ENCODE results near the gene PLA2G4A.

PLA2G4A gene

DNA sequence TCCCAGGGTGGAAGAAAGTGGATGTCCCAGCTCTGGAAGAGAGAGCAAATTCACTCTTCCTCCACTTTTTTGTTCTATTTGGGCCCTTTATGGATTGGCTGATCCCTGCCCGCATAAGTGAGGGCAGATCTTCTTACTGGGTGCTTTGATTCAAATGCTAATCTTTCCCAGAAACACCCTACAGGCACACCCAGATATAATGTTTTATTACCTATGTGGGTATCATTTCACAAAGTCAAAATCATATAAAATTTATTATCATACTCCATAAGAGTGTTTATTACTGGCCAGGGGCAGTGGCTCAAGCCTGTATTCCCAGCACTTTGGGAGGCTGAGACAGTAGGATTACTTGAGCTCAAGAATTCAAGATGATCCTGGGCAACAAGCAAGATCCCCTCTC, 16.9 kb upstream of the PLA2G4A start:
- Mint-ChIP-seq H3K27ac (no peak overlapping the region), H3K4me3 (no peak overlapping the region), H3K27me3 (peaks cover 5% of the 10 kb centered on the region), H3K9me3 (ENCODE audit: low read depth) (no peaks in the 10 kb centered on the region), H3K4me1 (ENCODE audit: low read depth) (no peaks in the 10 kb centered on the region), H3K36me3 (no peaks in the 10 kb centered on the region)

- Mint-ChIP-seq H3K27me3 (peaks cover 4% of the 10 kb centered on the region), H3K4me3 (no peak overlapping the region), H3K27ac (no peak overlapping the region), H3K9me3 (ENCODE audit: low read depth) (no peaks in the 10 kb centered on the region), H3K4me1 (ENCODE audit: low read depth) (no peaks in the 10 kb centered on the region), H3K36me3 (no peaks in the 10 kb centered on the region)
Measured at GRCh38 chr1:186812570-186812969, 16.2 kb upstream of the PLA2G4A start.

DNA sequence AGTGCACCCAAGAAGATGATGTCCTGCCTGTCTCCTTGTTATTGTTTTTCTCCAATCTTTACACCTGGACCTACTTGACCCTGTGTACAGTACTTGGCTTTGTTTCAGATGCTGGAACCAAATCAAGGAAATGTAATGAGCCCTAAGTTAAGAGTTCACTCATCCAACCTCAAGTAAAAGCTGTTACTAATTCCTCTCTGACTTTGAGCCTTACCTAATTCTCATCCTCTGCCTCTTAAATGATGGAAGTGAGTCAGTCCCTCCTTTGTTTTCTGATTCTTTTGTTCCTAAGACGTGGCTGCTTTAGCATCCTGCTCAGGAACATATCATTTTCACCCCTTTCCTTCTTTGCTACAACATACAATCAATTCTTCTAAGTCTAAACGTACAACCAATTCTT, 15.3 kb upstream of the PLA2G4A start:
- peaks cover 3% of the 10 kb centered on the region for H3K27me3 Mint-ChIP-seq
- H3K27ac Mint-ChIP-seq: no peak overlapping the region
- no peaks in the 10 kb centered on the region for H3K36me3 Mint-ChIP-seq
- no peaks in the 10 kb centered on the region for H3K4me1 Mint-ChIP-seq (ENCODE audit: low read depth)
- no peak overlapping the region for H3K4me3 Mint-ChIP-seq
- no peaks in the 10 kb centered on the region for H3K9me3 Mint-ChIP-seq (ENCODE audit: low read depth)

DNA sequence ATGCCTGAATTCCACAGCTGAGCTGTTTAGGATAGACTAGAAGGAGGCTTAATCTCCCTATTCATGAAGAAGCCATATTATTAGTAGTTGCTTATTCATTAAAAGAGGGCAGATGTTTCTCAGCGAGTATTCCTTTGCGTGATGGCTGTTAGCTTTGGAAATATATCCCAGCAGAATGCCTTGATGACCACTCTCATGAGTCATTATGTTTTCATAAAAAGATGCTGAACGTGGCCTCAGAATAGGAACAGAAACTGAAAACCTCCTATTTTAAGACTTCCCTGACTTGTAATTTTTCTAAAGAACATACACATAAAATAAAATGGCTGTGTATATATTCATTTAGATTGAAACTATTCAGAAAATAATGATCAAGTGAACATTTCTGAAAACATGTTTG, 9.6 kb upstream of the PLA2G4A start:
- H3K9me3 Mint-ChIP-seq (ENCODE audit: low read depth): no peaks in the 10 kb centered on the region
- H3K4me3 Mint-ChIP-seq: no peak overlapping the region
- no peaks in the 10 kb centered on the region for H3K4me1 Mint-ChIP-seq (ENCODE audit: low read depth)
- no peaks in the 10 kb centered on the region for H3K36me3 Mint-ChIP-seq
- H3K27ac Mint-ChIP-seq: no peak overlapping the region
- H3K27me3 Mint-ChIP-seq: peaks cover 2% of the 10 kb centered on the region

DNA sequence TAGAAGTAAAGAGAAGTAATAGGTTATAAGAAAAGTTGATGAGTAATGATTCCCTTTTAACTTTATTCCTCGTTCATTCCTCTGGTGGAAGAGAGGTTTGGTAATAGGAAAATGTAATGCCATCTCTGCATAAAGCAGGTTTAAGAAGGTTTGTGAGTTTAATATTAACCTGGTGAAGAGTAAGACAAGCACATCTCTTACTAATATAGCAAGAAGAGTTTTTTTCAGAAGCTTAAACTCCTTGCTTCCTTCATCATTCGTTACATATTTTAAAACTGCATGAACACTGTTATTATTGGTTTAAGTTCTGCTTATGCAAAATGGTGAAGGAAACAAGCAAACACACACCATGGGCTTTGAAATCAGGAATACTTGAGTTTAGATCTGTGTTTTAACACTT, 9.2 kb upstream of the PLA2G4A start:
- H3K4me3 Mint-ChIP-seq: no peak overlapping the region
- H3K27me3 Mint-ChIP-seq: peaks cover 3% of the 10 kb centered on the region
- no peak overlapping the region for H3K27ac Mint-ChIP-seq
- no peaks in the 10 kb centered on the region for H3K9me3 Mint-ChIP-seq (ENCODE audit: low read depth)
- H3K4me1 Mint-ChIP-seq (ENCODE audit: low read depth): no peaks in the 10 kb centered on the region
- H3K36me3 Mint-ChIP-seq: no peaks in the 10 kb centered on the region

GRCh38 chr1:186829686-186830587, 1.2 kb downstream of the PLA2G4A start:
- Mint-ChIP-seq H3K27ac (no peak overlapping the region), H3K4me1 (ENCODE audit: low read depth) (peaks cover 17% of the 10 kb centered on the region), H3K9me3 (ENCODE audit: low read depth) (no peaks in the 10 kb centered on the region), H3K27me3 (peaks cover 16% of the 10 kb centered on the region), H3K36me3 (no peaks in the 10 kb centered on the region), H3K4me3 (peak overlapping the region; percentile 83)

DNA sequence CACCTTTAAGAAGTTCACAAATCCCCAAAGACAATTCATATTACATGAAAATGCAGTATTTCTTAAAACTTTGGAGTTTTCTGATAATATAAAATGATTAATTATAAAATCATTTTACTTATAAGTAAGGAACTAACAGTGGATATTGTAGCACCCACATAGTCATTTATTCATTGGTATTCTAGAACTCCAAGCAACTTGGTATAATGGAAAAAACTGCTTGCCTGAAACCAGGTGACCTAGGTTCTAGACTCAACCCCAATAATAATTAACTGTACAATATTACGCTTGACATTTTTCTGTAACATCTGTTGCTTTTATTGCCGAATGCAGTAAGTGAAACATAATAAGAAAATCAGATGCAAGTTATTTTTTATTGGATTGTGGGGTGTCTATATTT, 2.4 kb downstream of the PLA2G4A start:
- no peak overlapping the region for H3K27ac Mint-ChIP-seq
- H3K4me1 Mint-ChIP-seq (ENCODE audit: low read depth): peaks cover 17% of the 10 kb centered on the region
- H3K9me3 Mint-ChIP-seq (ENCODE audit: low read depth): no peaks in the 10 kb centered on the region
- no peak overlapping the region for H3K4me3 Mint-ChIP-seq
- no peaks in the 10 kb centered on the region for H3K36me3 Mint-ChIP-seq
- peaks cover 14% of the 10 kb centered on the region for H3K27me3 Mint-ChIP-seq

DNA sequence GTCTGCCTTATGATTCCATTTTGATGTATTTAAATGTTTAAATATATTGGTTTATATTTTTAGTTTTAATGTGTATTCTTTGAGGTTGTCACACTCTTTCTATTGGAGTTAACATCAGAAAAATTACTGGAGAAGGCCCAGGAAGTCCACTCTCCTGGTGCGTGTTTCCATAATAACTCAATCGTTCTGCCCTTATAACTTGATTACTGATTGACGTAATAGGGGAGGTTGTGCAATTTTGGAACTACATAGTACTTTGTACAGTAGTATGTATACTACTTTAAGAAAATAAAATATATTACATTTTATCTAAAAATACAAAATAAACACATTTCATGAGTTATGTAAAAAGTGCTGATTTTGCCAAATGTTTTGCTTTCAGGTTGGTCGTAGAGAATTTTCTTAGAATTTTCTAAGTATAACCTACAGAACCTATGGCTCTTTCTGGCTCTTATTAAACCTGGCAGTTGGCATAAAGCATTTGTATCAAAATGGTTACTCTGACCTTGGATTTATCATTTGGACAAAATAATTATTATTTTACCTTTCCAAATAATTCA, 5.7 kb downstream of the PLA2G4A start:
- Mint-ChIP-seq H3K27ac (no peak overlapping the region), H3K27me3 (peaks cover 15% of the 10 kb centered on the region), H3K9me3 (ENCODE audit: low read depth) (no peaks in the 10 kb centered on the region), H3K4me3 (no peak overlapping the region), H3K4me1 (ENCODE audit: low read depth) (peaks cover 4% of the 10 kb centered on the region), H3K36me3 (no peaks in the 10 kb centered on the region)

DNA sequence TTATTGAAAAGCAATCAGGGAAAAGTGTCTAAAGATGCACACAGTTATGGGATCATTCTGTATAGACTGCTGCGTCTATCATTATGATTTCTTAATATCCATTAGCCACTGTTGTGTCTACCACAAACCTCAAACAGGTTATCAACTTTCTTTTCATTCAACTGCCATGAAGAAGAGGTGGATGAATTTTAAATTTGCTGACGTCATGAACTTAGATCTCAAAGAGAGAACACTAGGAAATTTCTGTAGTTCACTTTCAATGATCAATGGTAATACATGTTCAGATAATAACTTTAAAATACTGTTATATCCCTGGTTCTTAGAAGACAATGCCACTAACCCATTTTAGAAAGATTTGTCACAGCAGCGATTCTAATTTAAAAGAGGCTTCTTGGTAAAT, 6.7 kb downstream of the PLA2G4A start:
- Mint-ChIP-seq H3K9me3 (ENCODE audit: low read depth) (no peaks in the 10 kb centered on the region), H3K4me3 (no peak overlapping the region), H3K27ac (no peak overlapping the region), H3K27me3 (peaks cover 11% of the 10 kb centered on the region), H3K36me3 (no peaks in the 10 kb centered on the region), H3K4me1 (ENCODE audit: low read depth) (no peaks in the 10 kb centered on the region)

- no peak overlapping the region for H3K27ac Mint-ChIP-seq
- H3K4me1 Mint-ChIP-seq (ENCODE audit: low read depth): no peaks in the 10 kb centered on the region
- no peak overlapping the region for H3K4me3 Mint-ChIP-seq
- H3K9me3 Mint-ChIP-seq (ENCODE audit: low read depth): no peaks in the 10 kb centered on the region
- peaks cover 4% of the 10 kb centered on the region for H3K27me3 Mint-ChIP-seq
- H3K36me3 Mint-ChIP-seq: no peaks in the 10 kb centered on the region
Measured at GRCh38 chr1:186837806-186838205, 9.1 kb downstream of the PLA2G4A start.

DNA sequence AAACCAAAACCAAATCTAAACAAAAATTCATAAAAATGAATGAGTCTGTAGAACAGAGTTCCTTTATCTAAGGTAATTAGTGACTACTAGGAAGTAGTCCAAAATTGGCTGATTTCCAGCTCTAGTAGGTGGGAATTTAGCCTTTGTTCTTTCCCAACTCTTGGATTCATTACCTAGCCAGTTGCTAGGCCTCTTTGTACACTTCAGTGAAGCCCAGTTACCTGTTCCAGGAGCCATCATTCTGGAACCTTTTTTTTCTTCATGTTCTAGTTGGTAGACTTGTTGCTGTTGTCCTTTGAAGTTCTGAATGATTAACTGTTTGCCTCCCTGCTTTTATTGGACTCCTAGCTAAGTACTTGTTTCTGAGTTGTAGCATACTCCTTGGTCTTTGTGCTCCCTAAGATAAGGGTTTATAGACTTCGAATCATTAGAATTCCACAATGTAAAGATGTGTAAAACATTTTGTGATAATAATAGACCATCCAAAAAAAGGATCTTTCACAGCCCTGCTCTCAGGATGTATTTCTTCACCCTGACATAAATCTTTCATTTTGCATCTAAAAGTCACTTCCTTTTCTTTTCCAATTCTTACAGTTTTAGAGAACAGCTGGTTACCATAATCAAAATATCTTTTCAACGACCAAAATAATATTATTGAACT, 9.8 kb downstream of the PLA2G4A start:
- Mint-ChIP-seq H3K27me3 (peaks cover 4% of the 10 kb centered on the region), H3K27ac (no peak overlapping the region), H3K4me3 (no peak overlapping the region), H3K36me3 (no peaks in the 10 kb centered on the region), H3K4me1 (ENCODE audit: low read depth) (no peaks in the 10 kb centered on the region), H3K9me3 (ENCODE audit: low read depth) (no peaks in the 10 kb centered on the region)

- H3K4me3 Mint-ChIP-seq: no peak overlapping the region
- peaks cover 2% of the 10 kb centered on the region for H3K27me3 Mint-ChIP-seq
- no peaks in the 10 kb centered on the region for H3K4me1 Mint-ChIP-seq (ENCODE audit: low read depth)
- no peak overlapping the region for H3K27ac Mint-ChIP-seq
- H3K9me3 Mint-ChIP-seq (ENCODE audit: low read depth): no peaks in the 10 kb centered on the region
- no peaks in the 10 kb centered on the region for H3K36me3 Mint-ChIP-seq
Measured at GRCh38 chr1:186839041-186839400, 10.3 kb downstream of the PLA2G4A start.

DNA sequence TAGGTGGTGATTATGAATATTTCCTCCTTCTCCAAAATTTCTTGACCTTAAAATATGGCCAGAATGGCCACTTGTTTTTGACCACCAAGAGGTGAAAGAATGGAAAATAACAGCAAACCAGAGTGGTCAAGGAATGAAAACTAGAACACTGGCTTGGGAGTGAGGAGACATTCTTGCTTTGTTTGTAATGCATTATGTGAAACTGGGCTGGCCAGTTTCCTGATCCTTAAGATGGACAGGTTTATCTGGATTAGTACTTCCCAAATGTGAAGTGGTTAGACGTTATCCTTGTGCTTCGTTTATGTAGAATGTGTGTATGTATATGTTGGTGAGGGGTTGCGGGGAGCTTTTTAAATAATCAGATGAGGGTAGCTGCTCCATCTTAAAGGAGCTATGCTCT, 12.8 kb downstream of the PLA2G4A start:
- Mint-ChIP-seq H3K27ac (no peak overlapping the region), H3K4me3 (no peak overlapping the region), H3K4me1 (ENCODE audit: low read depth) (no peaks in the 10 kb centered on the region), H3K36me3 (no peaks in the 10 kb centered on the region), H3K9me3 (ENCODE audit: low read depth) (no peaks in the 10 kb centered on the region), H3K27me3 (peaks cover 2% of the 10 kb centered on the region)

GRCh38 chr1:186842547-186842946, 13.8 kb downstream of the PLA2G4A start:
- H3K9me3 Mint-ChIP-seq (ENCODE audit: low read depth): no peaks in the 10 kb centered on the region
- no peak overlapping the region for H3K27ac Mint-ChIP-seq
- no peaks in the 10 kb centered on the region for H3K36me3 Mint-ChIP-seq
- no peak overlapping the region for H3K4me3 Mint-ChIP-seq
- no peaks in the 10 kb centered on the region for H3K27me3 Mint-ChIP-seq
- H3K4me1 Mint-ChIP-seq (ENCODE audit: low read depth): no peaks in the 10 kb centered on the region

GRCh38 chr1:186843226-186843625, 14.5 kb downstream of the PLA2G4A start:
- Mint-ChIP-seq H3K9me3 (ENCODE audit: low read depth) (no peaks in the 10 kb centered on the region), H3K4me1 (ENCODE audit: low read depth) (no peaks in the 10 kb centered on the region), H3K36me3 (no peaks in the 10 kb centered on the region), H3K4me3 (no peak overlapping the region), H3K27me3 (no peaks in the 10 kb centered on the region), H3K27ac (no peak overlapping the region)

Data from activated naive CD8-positive, alpha-beta T cell (primary cell).